Mammary epithelial cell (primary cell): ENCODE results near the gene NLRP8.

Experiments
- EZH2 ChIP-seq: IDR thresholded peaks from 2 replicates; pipeline ENCODE4 v1.6.1; 2012; ENCODE audit warnings: low read length, inconsistent platforms, borderline replicate concordance
- TF ChIP-seq, protein P1 (sequence below), 2 donors: IDR thresholded peaks in 1 of 2; conservative IDR thresholded peaks in 1 of 2; 2 replicates each; pipeline ENCODE4 v1.5.1; 2011 to 2012; ENCODE audit warnings: inconsistent platforms in 2 of 2, low read length in 2 of 2, mild to moderate bottlenecking in 2 of 2, control low read depth in 1 of 2, low read depth in 1 of 2; ENCODE audit not compliant: insufficient read depth in 1 of 2; ENCODE audit errors: extremely low read depth in 1 of 2

DNA sequence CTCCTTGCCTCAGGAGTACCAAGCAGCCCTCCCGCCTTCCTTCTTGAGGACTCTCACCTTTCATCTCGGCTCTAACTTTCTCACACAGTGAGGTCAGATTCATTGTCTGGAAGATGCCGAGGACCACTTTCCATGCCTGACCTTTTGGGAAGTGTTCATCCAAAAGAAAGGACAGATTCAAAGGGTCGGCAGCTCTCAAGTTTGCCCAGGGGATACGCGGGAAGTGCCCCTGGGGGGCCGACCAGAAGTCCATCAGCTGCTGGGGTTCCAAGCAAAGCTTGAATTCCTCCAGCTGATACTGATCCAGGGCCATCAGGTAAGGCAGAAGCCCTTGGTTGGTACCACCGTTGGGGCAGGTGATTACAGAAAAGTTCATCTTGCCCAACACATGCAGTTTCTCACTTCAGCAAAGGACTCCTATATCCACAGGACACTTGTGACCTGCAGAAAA, 15.7 kb upstream of the NLRP8 start, which contains the start of gene NLRP13:
- TF ChIP-seq, protein P1, sequence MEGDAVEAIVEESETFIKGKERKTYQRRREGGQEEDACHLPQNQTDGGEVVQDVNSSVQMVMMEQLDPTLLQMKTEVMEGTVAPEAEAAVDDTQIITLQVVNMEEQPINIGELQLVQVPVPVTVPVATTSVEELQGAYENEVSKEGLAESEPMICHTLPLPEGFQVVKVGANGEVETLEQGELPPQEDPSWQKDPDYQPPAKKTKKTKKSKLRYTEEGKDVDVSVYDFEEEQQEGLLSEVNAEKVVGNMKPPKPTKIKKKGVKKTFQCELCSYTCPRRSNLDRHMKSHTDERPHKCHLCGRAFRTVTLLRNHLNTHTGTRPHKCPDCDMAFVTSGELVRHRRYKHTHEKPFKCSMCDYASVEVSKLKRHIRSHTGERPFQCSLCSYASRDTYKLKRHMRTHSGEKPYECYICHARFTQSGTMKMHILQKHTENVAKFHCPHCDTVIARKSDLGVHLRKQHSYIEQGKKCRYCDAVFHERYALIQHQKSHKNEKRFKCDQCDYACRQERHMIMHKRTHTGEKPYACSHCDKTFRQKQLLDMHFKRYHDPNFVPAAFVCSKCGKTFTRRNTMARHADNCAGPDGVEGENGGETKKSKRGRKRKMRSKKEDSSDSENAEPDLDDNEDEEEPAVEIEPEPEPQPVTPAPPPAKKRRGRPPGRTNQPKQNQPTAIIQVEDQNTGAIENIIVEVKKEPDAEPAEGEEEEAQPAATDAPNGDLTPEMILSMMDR (conservative IDR thresholded peaks at IDR 0.05 in 1 of 2, IDR thresholded peaks at IDR 0.05 in 1 of 2; ENCODE audit: extremely low read depth in 1 of 2, insufficient read depth in 1 of 2, low read depth in 1 of 2, low read length in 2 of 2): no peak
- TF ChIP-seq EZH2: no peak
